AG08396 (cell line): Measurements from ENCODE around the gene SYT6.
"Not testable (repeated sequence)": the region's sequence is repeated elsewhere in the genome, so short reads cannot be mapped to it uniquely, and the experiment has no call there.

Experiments
- DNase-seq: peaks from one replicate; pipeline ENCODE4 v3.0.0; 2012; ENCODE audit warnings: low spot score, mixed read lengths

The SYT6 gene

GRCh38 chr1:114069762-114070161 lies 83.9 kb downstream of the SYT6 start:
- not testable (repeated sequence) for DNase-seq

- DNase-seq, result not testable (repeated sequence)
These were observed 85.0 kb downstream of the SYT6 start for GRCh38 chr1:114068684-114069083.

- DNase-seq, result not testable (repeated sequence)
These were observed 88.0 kb downstream of the SYT6 start for GRCh38 chr1:114065671-114066070.

GRCh38 chr1:114063544-114063943 lies 90.1 kb downstream of the SYT6 start:
- no peak for DNase-seq

- DNase-seq, result no peak
These were observed 91.1 kb downstream of the SYT6 start for GRCh38 chr1:114062477-114063099.

- no peak for DNase-seq
These were observed 92.4 kb downstream of the SYT6 start for GRCh38 chr1:114061121-114061830.

GRCh38 chr1:114058236-114058635 lies 95.4 kb downstream of the SYT6 start:
- DNase-seq, result not testable (repeated sequence)

- no peak for DNase-seq
These were observed 99.5 kb downstream of the SYT6 start for GRCh38 chr1:114054148-114054547.

- no peak for DNase-seq
These were observed 105.4 kb downstream of the SYT6 start for GRCh38 chr1:114048232-114048631.

- no peak for DNase-seq
These were observed 110.1 kb downstream of the SYT6 start for GRCh38 chr1:114043548-114043947.

GRCh38 chr1:114043054-114043453 lies 110.6 kb downstream of the SYT6 start:
- DNase-seq, result no peak

GRCh38 chr1:114040273-114041015 lies 113.2 kb downstream of the SYT6 start:
- DNase-seq, result no peak
